ENCODE measurements around the gene PKHD1. TPM values are rescaled to one million over a fixed set of nuclear protein-coding genes. Genes with fewer than 3 reads are reported as not detected.

PKHD1 gene
- total and polyA plus RNA-seq, 2 experiments from 2014 or later = 0.47 to 3.3 TPM

GRCh38 chr6:52117352-52117751 is 29.9 kb upstream of the PKHD1 start:
- H3K79me2 ChIP-seq = no peaks in the 10 kb centered on the region
- H3K9me3 ChIP-seq (ENCODE audit: low read depth) = no peaks in the 10 kb centered on the region
- no peaks in the 10 kb centered on the region for H3K36me3 ChIP-seq (replicated peaks; ENCODE audit: insufficient read depth, low read depth)
- no peaks in the 10 kb centered on the region for H3K27me3 ChIP-seq
- WGBS (ENCODE audit: low lambda C conversion rate, missing lambda C conversion rate) = 91% methylated on average over 1 of the region's 1 CpG
- no peak overlapping the region for H2AFZ ChIP-seq
- H4K20me1 ChIP-seq (ENCODE audit: insufficient read depth, poor library complexity, severe bottlenecking) = no peaks in the 10 kb centered on the region
- no peak overlapping the region for H3K27ac ChIP-seq
- TF ChIP-seq EZH2phosphoT487 (IDR thresholded peaks at IDR 0.05; ENCODE audit: low read depth, severe bottlenecking, unreplicated experiment) (no peak), CTCF (IDR thresholded peaks at IDR 0.05; ENCODE audit: poor library complexity) (no peak)
- DNase-seq (ENCODE audit: low spot score) = no peak
- peaks cover 3% of the 10 kb centered on the region for H3K4me1 ChIP-seq (ENCODE audit: insufficient read depth)
- H3K4me2 ChIP-seq = no peak overlapping the region
- H3K4me3 ChIP-seq = no peak overlapping the region
- H3K9me2 ChIP-seq (replicated peaks; ENCODE audit: insufficient read depth) = no peaks in the 10 kb centered on the region

- no peak for DNase-seq (ENCODE audit: low spot score)
- H3K4me1 ChIP-seq (ENCODE audit: insufficient read depth) = peaks cover 3% of the 10 kb centered on the region
- no peaks in the 10 kb centered on the region for H3K79me2 ChIP-seq
- H3K27me3 ChIP-seq = no peaks in the 10 kb centered on the region
- H3K36me3 ChIP-seq (replicated peaks; ENCODE audit: insufficient read depth, low read depth) = no peaks in the 10 kb centered on the region
- H3K4me2 ChIP-seq = no peak overlapping the region
- H3K9me3 ChIP-seq (ENCODE audit: low read depth) = no peaks in the 10 kb centered on the region
- no peak overlapping the region for H3K4me3 ChIP-seq
- no peak overlapping the region for H3K27ac ChIP-seq
- no peaks in the 10 kb centered on the region for H4K20me1 ChIP-seq (ENCODE audit: insufficient read depth, poor library complexity, severe bottlenecking)
- TF ChIP-seq EZH2 (IDR thresholded peaks at IDR 0.05; ENCODE audit: borderline replicate concordance) (no peak), EZH2phosphoT487 (IDR thresholded peaks at IDR 0.05; ENCODE audit: low read depth, severe bottlenecking, unreplicated experiment) (no peak), CTCF (IDR thresholded peaks at IDR 0.05; ENCODE audit: poor library complexity) (no peak)
- no peak overlapping the region for H2AFZ ChIP-seq
- no peaks in the 10 kb centered on the region for H3K9me2 ChIP-seq (replicated peaks; ENCODE audit: insufficient read depth)
Observed at GRCh38 chr6:52116605-52116948, 29.2 kb upstream of the PKHD1 start.

GRCh38 chr6:52115891-52116604 is 28.6 kb upstream of the PKHD1 start:
- 26% methylated on average over 3 of the region's 3 CpGs for WGBS (ENCODE audit: low lambda C conversion rate, missing lambda C conversion rate)
- no peak overlapping the region for H3K27ac ChIP-seq
- TF ChIP-seq EZH2 (IDR thresholded peaks at IDR 0.05; ENCODE audit: borderline replicate concordance) (no peak), CTCF (IDR thresholded peaks at IDR 0.05; ENCODE audit: poor library complexity) (no peak), EZH2phosphoT487 (IDR thresholded peaks at IDR 0.05; ENCODE audit: low read depth, severe bottlenecking, unreplicated experiment) (no peak)

More at GRCh38 chr6:52115891-52116604, 28.6 kb upstream of the PKHD1 start:
- H3K27me3 ChIP-seq = no peaks in the 10 kb centered on the region
- H3K4me3 ChIP-seq = no peak overlapping the region
- no peaks in the 10 kb centered on the region for H4K20me1 ChIP-seq (ENCODE audit: insufficient read depth, poor library complexity, severe bottlenecking)
- no peak overlapping the region for H3K4me2 ChIP-seq
- no peak overlapping the region for H2AFZ ChIP-seq
- peaks cover 3% of the 10 kb centered on the region for H3K4me1 ChIP-seq (ENCODE audit: insufficient read depth)
- H3K9me2 ChIP-seq (replicated peaks; ENCODE audit: insufficient read depth) = no peaks in the 10 kb centered on the region
- H3K9me3 ChIP-seq (ENCODE audit: low read depth) = no peaks in the 10 kb centered on the region
- peak; percentile 63 for DNase-seq (ENCODE audit: low spot score)
- H3K36me3 ChIP-seq (replicated peaks; ENCODE audit: insufficient read depth, low read depth) = no peaks in the 10 kb centered on the region
- no peaks in the 10 kb centered on the region for H3K79me2 ChIP-seq

Data from hepatocyte (in vitro differentiated cells).